NCI-H1930 (cell line): ENCODE results near the gene AGPAT3.

Source experiments
- DNase-seq, 2 experiments: peaks; one replicate each; lab custom pipeline; 2025; lab: John Stamatoyannopoulos, UW

Gene AGPAT3

GRCh38 chr21:43937051-43937832 lies 72.2 kb downstream of the AGPAT3 start:
- no peak for DNase-seq

GRCh38 chr21:43937891-43938309 lies 72.9 kb downstream of the AGPAT3 start:
- no peak for DNase-seq

GRCh38 chr21:43938751-43939442 lies 73.9 kb downstream of the AGPAT3 start:
- peak; percentile 25 to 65 for DNase-seq

GRCh38 chr21:43939443-43940328 lies 74.7 kb downstream of the AGPAT3 start:
- no peak for DNase-seq

GRCh38 chr21:43940329-43941050 lies 75.5 kb downstream of the AGPAT3 start:
- DNase-seq = no peak

- DNase-seq = no peak
Observed at GRCh38 chr21:43942201-43942600, 77.2 kb downstream of the AGPAT3 start.

GRCh38 chr21:43942621-43943020 lies 77.6 kb downstream of the AGPAT3 start:
- DNase-seq = no peak

- DNase-seq = no peak
Observed at GRCh38 chr21:43943512-43944077, 78.6 kb downstream of the AGPAT3 start.

GRCh38 chr21:43944078-43944633 lies 79.1 kb downstream of the AGPAT3 start:
- no peak for DNase-seq

- no peak for DNase-seq
Observed at GRCh38 chr21:43944757-43945156, 79.7 kb downstream of the AGPAT3 start.

- no peak for DNase-seq
Observed at GRCh38 chr21:43948740-43949498, 83.9 kb downstream of the AGPAT3 start.

- DNase-seq = no peak
Observed at GRCh38 chr21:43949499-43950208, 84.6 kb downstream of the AGPAT3 start.

GRCh38 chr21:43950481-43950880 lies 85.5 kb downstream of the AGPAT3 start:
- DNase-seq = no peak

GRCh38 chr21:43950936-43951335 lies 85.9 kb downstream of the AGPAT3 start:
- DNase-seq = no peak

- no peak for DNase-seq
Observed at GRCh38 chr21:43951911-43952703, 87.1 kb downstream of the AGPAT3 start.

GRCh38 chr21:43953021-43953420 lies 88.0 kb downstream of the AGPAT3 start:
- no peak for DNase-seq

GRCh38 chr21:43954042-43954441 lies 89.0 kb downstream of the AGPAT3 start:
- no peak for DNase-seq

- no peak for DNase-seq
Observed at GRCh38 chr21:43954896-43955295, 89.9 kb downstream of the AGPAT3 start.
